Renal pelvis (tissue), 12 donors: ENCODE results near the gene CAPN6. TPM values are rescaled to one million over a fixed set of nuclear protein-coding genes. Genes with fewer than 3 reads are reported as not detected.

ENCODE experiments used
- DNase-seq: peaks from one replicate; pipeline ENCODE4 v3.0.0-alpha.2; 2013
- long read RNA-seq, 16 experiments: transcript quantifications; one replicate each; lab custom pipeline, GENCODE V29; 2026
- polyA plus RNA-seq, 3 donors: library from polyadenylated mRNA; unstranded; fragments of 120-200 nt; gene quantifications; one replicate each; pipeline ENCODE4 v1.2.1, GENCODE V29; 2013; ENCODE audit not compliant: insufficient read length in 3 of 3

The CAPN6 gene, protein sequence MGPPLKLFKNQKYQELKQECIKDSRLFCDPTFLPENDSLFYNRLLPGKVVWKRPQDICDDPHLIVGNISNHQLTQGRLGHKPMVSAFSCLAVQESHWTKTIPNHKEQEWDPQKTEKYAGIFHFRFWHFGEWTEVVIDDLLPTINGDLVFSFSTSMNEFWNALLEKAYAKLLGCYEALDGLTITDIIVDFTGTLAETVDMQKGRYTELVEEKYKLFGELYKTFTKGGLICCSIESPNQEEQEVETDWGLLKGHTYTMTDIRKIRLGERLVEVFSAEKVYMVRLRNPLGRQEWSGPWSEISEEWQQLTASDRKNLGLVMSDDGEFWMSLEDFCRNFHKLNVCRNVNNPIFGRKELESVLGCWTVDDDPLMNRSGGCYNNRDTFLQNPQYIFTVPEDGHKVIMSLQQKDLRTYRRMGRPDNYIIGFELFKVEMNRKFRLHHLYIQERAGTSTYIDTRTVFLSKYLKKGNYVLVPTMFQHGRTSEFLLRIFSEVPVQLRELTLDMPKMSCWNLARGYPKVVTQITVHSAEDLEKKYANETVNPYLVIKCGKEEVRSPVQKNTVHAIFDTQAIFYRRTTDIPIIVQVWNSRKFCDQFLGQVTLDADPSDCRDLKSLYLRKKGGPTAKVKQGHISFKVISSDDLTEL
- 10 to 100 TPM; 22.6 to 24.3 (median 22.8) TPM for polyA plus RNA-seq
- long read RNA-seq, donor 1, partial matches to known transcripts = 5 of 5 reads
- long read RNA-seq, donor 1, other reads (novel, unspliced or antisense) = 0 of 5 reads
- long read RNA-seq, donor 2, transcript CAPN6-201 (13 exons, 3,568 nt) = major isoform, 5 of 10 reads
- long read RNA-seq, donor 2, partial matches to known transcripts = 5 of 10 reads
- long read RNA-seq, donor 2, other reads (novel, unspliced or antisense) = 0 of 10 reads
- long read RNA-seq, donor 3, transcript CAPN6-201 (13 exons, 3,568 nt) = major isoform, 6 of 36 reads
- long read RNA-seq, donor 3, partial matches to known transcripts = 30 of 36 reads
- long read RNA-seq, donor 3, other reads (novel, unspliced or antisense) = 0 of 36 reads
- long read RNA-seq, donor 4, partial matches to known transcripts = 0 of 2 reads
- long read RNA-seq, donor 4, other reads (novel, unspliced or antisense) = 0 of 2 reads
- long read RNA-seq, donor 5 = 0 reads
- long read RNA-seq, donor 6 = 0 reads
- long read RNA-seq, donor 7, partial matches to known transcripts = 0 of 3 reads
- long read RNA-seq, donor 7, other reads (novel, unspliced or antisense) = 0 of 3 reads
- long read RNA-seq, donor 8, partial matches to known transcripts = 0 of 2 reads
- long read RNA-seq, donor 8, other reads (novel, unspliced or antisense) = 0 of 2 reads
- long read RNA-seq, donor 9, transcript CAPN6-201 (13 exons, 3,568 nt) = major isoform, 6 of 6 reads
- long read RNA-seq, donor 9, partial matches to known transcripts = 0 of 6 reads
- long read RNA-seq, donor 9, other reads (novel, unspliced or antisense) = 0 of 6 reads
- long read RNA-seq, donor 10, transcript CAPN6-201 (13 exons, 3,568 nt) = major isoform, 5 of 10 reads
- long read RNA-seq, donor 10, partial matches to known transcripts = 5 of 10 reads
- long read RNA-seq, donor 10, other reads (novel, unspliced or antisense) = 0 of 10 reads
- long read RNA-seq, donor 11, partial matches to known transcripts = 0 of 2 reads
- long read RNA-seq, donor 11, other reads (novel, unspliced or antisense) = 0 of 2 reads
- long read RNA-seq, donor 12, partial matches to known transcripts = 0 of 1 reads
- long read RNA-seq, donor 12, other reads (novel, unspliced or antisense) = 0 of 1 reads
- long read RNA-seq, donor 13, partial matches to known transcripts = 0 of 1 reads
- long read RNA-seq, donor 13, other reads (novel, unspliced or antisense) = 0 of 1 reads
- long read RNA-seq, donor 14, partial matches to known transcripts = 0 of 3 reads
- long read RNA-seq, donor 14, other reads (novel, unspliced or antisense) = 0 of 3 reads
- long read RNA-seq, donor 15, transcript CAPN6-201 (13 exons, 3,568 nt) = major isoform, 6 of 13 reads
- long read RNA-seq, donor 15, partial matches to known transcripts = 7 of 13 reads
- long read RNA-seq, donor 15, other reads (novel, unspliced or antisense) = 0 of 13 reads
- long read RNA-seq, donor 16, partial matches to known transcripts = 0 of 3 reads
- long read RNA-seq, donor 16, other reads (novel, unspliced or antisense) = 0 of 3 reads

- peak; percentile 19 for DNase-seq
Measured at GRCh38 chrX:111270339-111270738, at the start of gene CAPN6. CAPN6 (minus strand) TSS chrX:111270483; CDS start chrX:111263936, 6,547 bp downstream.

- DNase-seq = no peak
Measured at GRCh38 chrX:111319451-111319850, 49.2 kb upstream of the CAPN6 start.

DNA sequence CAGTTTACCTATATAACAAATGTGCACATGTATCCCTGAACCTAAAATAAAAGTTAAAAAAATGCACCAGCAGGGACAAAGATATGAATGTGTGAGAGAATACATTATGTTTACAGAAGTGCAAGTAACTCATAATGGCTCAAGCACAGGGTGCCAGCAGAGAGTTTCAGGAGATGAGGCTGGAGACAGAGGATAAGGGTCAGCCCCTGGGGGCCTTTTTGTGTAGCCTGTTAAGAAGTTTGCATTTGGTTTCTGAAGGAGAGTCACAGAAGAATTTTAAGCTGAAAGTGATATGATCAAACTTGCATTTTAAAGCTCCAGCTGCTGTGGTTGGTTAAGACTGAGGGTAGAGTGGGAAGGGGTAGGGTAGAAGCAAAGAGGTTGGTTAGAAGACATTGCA is 48.6 kb upstream of the CAPN6 start:
- no peak for DNase-seq

DNA sequence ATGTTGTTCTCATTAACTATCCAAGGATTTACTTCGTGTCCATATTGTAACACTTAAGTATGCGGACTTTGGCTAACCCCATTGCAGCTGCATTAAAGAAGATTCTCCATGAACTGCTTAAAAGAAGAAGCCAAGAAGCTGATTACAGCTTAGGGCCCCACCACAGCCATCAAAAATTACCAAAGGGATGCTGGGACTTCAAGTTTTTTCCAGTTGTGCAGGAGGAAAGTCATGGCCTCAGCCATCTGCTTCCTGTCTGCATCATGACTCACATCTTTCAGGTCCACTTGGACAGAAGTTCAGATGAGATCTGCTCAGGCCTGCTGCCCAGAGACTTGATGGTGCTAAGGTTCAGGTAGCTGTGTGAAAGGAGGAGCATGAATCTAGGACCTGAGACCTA is 38.8 kb upstream of the CAPN6 start:
- no peak for DNase-seq

DNA sequence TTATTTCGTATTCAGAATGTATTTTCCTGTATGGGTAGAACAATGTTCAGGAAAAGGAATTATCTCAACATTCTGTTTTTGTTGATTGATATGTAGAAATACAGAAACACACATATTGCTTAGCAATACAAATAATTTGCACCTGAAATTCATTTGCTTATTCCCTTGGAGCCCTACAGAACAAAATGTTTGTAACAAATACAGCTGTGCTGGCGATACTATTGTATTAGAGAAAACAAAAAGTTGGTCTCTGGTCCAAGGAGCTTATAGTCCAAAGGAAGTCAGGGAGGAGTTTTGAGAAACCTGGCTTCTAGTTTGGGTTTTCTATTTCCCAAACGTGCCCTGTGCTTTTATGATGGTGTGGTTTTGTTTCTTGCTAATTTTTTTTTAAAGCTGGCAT is 37.8 kb upstream of the CAPN6 start:
- no peak for DNase-seq

GRCh38 chrX:111302284-111302683 is 32.0 kb upstream of the CAPN6 start:
- no peak for DNase-seq

DNA sequence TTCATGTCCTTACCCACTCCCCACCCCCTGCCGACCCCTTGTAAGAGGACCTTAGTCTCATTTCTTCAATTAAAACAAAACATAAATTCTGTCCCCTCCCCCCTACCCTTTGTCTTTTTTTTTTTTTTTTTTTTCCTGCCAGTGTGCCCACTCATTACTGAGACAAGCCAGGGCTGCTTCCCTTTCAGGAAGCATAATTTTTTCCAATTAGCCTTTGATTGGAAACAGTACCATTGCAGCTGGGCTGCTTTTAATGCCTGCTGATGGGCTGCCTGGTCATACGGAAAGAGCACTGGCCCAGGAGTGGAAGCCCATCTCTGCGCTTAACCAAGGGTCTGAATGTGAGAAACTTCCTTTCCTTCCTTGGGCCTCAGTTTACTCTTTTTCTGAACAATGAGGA is 18.6 kb upstream of the CAPN6 start:
- no peak for DNase-seq

GRCh38 chrX:111284631-111285293 is 14.5 kb upstream of the CAPN6 start:
- no peak for DNase-seq

DNA sequence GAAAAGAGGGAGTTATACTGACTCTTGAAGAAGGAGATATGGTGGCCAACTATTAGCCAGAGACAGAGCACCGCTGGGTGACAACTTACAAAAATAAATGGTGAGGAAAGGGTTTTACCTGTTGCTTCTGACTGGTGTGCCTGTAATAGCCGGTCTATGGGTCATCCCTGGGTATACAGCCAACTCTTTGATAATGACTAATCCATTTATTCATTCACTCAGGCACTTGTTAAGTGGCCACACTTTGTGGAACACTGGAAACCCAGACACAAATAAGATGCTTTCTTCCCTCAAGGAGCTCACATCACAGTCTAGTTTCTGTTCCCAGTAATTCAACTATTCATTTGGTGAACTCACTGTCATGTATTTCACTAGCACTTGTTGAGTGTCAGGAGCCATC is 13.2 kb upstream of the CAPN6 start:
- DNase-seq = no peak

- DNase-seq = no peak
Measured at GRCh38 chrX:111282991-111283390, 12.7 kb upstream of the CAPN6 start.

- DNase-seq = no peak
Measured at GRCh38 chrX:111282139-111282538, 11.9 kb upstream of the CAPN6 start.

DNA sequence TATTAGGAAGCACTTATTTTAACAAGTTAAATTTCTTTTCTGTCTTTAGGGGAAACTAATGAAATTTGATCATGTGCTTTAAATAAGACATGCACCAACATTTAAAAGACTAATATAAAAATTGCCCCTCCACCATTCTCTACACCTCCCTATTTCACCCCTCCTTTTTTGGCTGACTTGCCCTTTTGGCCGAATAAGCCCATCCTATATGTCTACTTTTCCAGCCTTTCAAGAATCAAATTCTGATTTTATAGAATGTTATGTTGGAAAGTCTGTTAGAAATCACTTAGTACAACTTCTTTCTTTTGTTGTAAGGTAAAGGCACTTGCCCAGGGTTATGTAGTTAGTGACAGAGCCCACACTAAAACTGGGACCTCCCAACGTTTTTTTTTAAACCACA is 1.8 kb downstream of the CAPN6 start:
- no peak for DNase-seq

DNA sequence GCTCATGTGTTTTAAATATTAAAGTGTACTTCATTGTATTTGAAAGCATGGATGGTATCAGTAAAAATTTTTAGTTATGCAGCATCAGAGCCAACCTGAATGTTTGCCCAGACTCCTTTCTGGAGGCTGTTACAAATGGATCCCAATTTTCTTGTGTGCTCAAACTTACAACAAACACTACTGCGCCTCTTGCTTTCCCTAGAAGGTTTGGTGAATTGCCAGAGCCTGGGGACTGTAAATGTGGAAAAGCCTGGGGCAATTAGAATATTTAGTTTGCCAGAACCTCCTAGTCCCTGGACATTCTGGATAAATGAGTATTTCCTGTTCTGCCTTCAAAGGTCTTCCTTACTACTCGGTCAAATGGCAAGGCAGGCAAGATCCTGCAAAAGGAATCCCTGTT is 4.8 kb downstream of the CAPN6 start:
- no peak for DNase-seq

GRCh38 chrX:111264385-111264784 is 5.9 kb downstream of the CAPN6 start:
- DNase-seq = no peak

- DNase-seq = no peak
Measured at GRCh38 chrX:111262086-111262485, 8.2 kb downstream of the CAPN6 start.

- no peak for DNase-seq
Measured at GRCh38 chrX:111260451-111260850, 9.8 kb downstream of the CAPN6 start.

DNA sequence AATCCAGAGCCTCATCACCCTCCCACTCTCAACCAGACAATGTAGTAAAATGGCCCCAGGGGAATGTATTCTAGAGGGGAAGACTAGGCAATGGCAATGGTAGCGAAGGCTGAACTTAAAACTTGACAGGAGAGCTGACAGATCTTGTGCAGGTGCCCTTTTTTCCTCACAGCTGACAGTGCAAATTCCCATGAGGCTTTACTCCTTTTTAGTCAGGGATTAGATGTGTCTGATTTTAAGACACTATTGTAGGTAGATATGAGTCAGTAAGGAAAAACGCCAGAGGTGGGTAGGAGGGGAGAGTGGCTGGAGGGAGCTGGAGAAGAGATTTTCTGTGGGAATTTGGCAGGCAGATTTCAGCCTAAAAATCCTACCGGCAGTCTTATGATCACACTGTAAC is 10.7 kb downstream of the CAPN6 start:
- DNase-seq = no peak

- peak; percentile 38 for DNase-seq
Measured at GRCh38 chrX:111257733-111258132, 12.6 kb downstream of the CAPN6 start.

- no peak for DNase-seq
Measured at GRCh38 chrX:111254896-111255693, 15.2 kb downstream of the CAPN6 start.
